Fibroblast of villous mesenchyme (primary cell): ENCODE results near the gene ADAR. TPM values are rescaled to one million over a fixed set of nuclear protein-coding genes. Genes with fewer than 3 reads are reported as not detected.
"Not testable (repeated sequence)": the region's sequence is repeated elsewhere in the genome, so short reads cannot be mapped to it uniquely, and the experiment has no call there.

ENCODE experiments used
- DNase-seq: peaks from one replicate; pipeline ENCODE4 v3.0.0-alpha.2; 2010; ENCODE audit warnings: low read depth
- H3K4me3 ChIP-seq: 2 replicates; pipeline ENCODE4 v1.5.1; 2011; ENCODE audit warnings: low read depth, mild to moderate bottlenecking, low read length
- total RNA-seq: library from RNA; depleted of rRNA; stranded (reverse); fragments of >200 nt; gene quantifications from 2 replicates; pipeline ENCODE4 v1.2.3, GENCODE V29; 2012
- TF ChIP-seq, protein P1 (sequence below): IDR thresholded peaks from 2 replicates; pipeline ENCODE4 v1.5.1; 2012; ENCODE audit warnings: low read depth, mild to moderate bottlenecking, low read length; ENCODE audit not compliant: insufficient read depth

The ADAR gene
- total RNA-seq = 115 and 142 TPM in 2 replicates

- peak within 1 kb of the TSS; percentile 89 for H3K4me3 ChIP-seq
- peak; percentile 99 for DNase-seq
- TF ChIP-seq, protein P1, sequence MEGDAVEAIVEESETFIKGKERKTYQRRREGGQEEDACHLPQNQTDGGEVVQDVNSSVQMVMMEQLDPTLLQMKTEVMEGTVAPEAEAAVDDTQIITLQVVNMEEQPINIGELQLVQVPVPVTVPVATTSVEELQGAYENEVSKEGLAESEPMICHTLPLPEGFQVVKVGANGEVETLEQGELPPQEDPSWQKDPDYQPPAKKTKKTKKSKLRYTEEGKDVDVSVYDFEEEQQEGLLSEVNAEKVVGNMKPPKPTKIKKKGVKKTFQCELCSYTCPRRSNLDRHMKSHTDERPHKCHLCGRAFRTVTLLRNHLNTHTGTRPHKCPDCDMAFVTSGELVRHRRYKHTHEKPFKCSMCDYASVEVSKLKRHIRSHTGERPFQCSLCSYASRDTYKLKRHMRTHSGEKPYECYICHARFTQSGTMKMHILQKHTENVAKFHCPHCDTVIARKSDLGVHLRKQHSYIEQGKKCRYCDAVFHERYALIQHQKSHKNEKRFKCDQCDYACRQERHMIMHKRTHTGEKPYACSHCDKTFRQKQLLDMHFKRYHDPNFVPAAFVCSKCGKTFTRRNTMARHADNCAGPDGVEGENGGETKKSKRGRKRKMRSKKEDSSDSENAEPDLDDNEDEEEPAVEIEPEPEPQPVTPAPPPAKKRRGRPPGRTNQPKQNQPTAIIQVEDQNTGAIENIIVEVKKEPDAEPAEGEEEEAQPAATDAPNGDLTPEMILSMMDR = no peak
These were observed at the start of gene ADAR for GRCh38 chr1:154607609-154608396. Gene ADAR, minus strand, starts transcription at chr1:154608186. Its CDS starts 180 bp downstream, at chr1:154608006.

DNA sequence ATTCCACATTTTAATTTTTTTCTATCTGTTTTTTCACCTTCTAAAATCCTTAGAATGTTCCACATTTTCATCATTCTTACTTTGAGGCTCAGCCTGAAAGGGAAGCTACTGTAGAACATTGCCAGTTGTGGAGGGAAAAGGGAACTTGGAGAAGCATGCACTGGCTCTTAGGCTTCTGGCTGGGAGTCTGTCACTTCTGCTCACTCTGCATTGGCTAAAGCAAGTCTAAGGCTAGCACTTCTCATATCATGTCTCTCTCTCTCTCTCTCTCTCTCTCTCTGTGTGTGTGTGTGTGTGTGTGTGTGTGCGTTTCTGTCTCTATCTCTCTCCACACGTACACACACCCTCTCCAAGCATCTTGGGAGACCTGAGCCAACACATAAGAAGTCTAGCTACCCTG lies 49.6 kb upstream of the ADAR start:
- TF ChIP-seq, protein P1 = no peak
- no peak overlapping the region for H3K4me3 ChIP-seq
- DNase-seq = no peak

- TF ChIP-seq, protein P1 = no peak
- DNase-seq = no peak
- no peak overlapping the region for H3K4me3 ChIP-seq
These were observed 44.9 kb upstream of the ADAR start for GRCh38 chr1:154652893-154653292.

DNA sequence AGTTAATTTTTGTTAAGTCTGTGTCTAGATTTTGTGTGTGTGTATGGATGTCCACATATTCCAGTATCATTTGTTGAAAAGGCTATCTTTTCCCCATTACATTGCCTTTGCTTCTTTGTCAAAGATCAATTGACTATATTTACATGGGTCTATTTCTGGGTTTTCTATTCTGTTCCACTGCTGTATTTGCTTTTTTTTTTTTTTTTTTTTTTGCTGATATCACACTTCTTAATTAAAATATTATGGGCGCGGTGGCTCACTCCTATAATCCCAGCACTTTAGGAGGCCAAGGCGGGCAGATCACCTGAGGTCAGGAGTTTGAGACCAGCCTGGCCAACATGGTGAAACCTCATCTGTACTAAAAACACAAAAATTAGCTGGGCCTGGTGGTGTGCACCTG lies 36.7 kb upstream of the ADAR start:
- DNase-seq, H3K4me3 ChIP-seq: not testable (repeated sequence)

GRCh38 chr1:154641534-154641933 lies 33.5 kb upstream of the ADAR start:
- TF ChIP-seq, protein P1 = no peak
- no peak for DNase-seq
- H3K4me3 ChIP-seq = no peak overlapping the region

DNA sequence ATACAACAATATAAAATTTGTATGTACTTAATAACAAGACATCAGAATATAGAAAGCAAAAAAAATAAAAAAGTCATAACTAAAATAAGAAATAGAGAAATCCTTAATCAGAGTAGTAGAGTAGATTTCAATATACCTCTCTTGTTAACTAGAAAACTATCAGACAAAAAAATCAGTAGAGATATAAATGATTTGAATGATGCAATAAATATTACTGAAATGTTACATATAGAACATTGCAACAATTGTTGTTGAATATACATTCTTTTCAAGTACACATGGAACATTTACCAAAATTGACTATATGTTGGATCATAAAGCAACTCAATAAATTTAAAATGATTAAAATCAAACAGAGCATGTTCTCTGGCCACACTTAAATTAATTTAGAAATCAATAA lies 31.9 kb upstream of the ADAR start:
- no peak for DNase-seq
- TF ChIP-seq, protein P1 = no peak
- no peak overlapping the region for H3K4me3 ChIP-seq

GRCh38 chr1:154635171-154635570 lies 27.2 kb upstream of the ADAR start:
- no peak for DNase-seq

More at GRCh38 chr1:154635171-154635570, 27.2 kb upstream of the ADAR start:
- no peak overlapping the region for H3K4me3 ChIP-seq
- TF ChIP-seq, protein P1 = no peak
